ENCODE measurements around the gene PEX13.
A peak's percentile ranks its signal among the peaks of the same experiment; 100 is the strongest.
"Not testable (repeated sequence)": the region's sequence is repeated elsewhere in the genome, so short reads cannot be mapped to it uniquely, and the experiment has no call there.

The PEX13 gene

GRCh38 chr2:61009355-61009754 lies 8.2 kb upstream of the PEX13 start:
- DNase-seq: no peak

- DNase-seq: no peak
Measured at GRCh38 chr2:61011678-61012077, 5.8 kb upstream of the PEX13 start.

- DNase-seq: not testable (repeated sequence)
Measured at GRCh38 chr2:61012303-61012702, 5.2 kb upstream of the PEX13 start.

GRCh38 chr2:61013382-61013781 lies 4.1 kb upstream of the PEX13 start:
- no peak for DNase-seq

GRCh38 chr2:61014763-61015162 lies 2.8 kb upstream of the PEX13 start:
- DNase-seq: no peak

GRCh38 chr2:61015976-61016375 lies 1.5 kb upstream of the PEX13 start:
- no peak for DNase-seq

GRCh38 chr2:61016392-61017002 lies 1.0 kb upstream of the PEX13 start:
- no peak for DNase-seq

- DNase-seq: peak; percentile 79
Measured at GRCh38 chr2:61017003-61017555, 441 bp upstream of the PEX13 start.

- DNase-seq: no peak
Measured at GRCh38 chr2:61018318-61018755, 817 bp downstream of the PEX13 start.

- DNase-seq: no peak
Measured at GRCh38 chr2:61018798-61019197, 1.3 kb downstream of the PEX13 start.

- DNase-seq: no peak
Measured at GRCh38 chr2:61021228-61021660, 3.7 kb downstream of the PEX13 start.

- no peak for DNase-seq
Measured at GRCh38 chr2:61023670-61024069, 6.2 kb downstream of the PEX13 start.

- no peak for DNase-seq
Measured at GRCh38 chr2:61029533-61029932, 12.0 kb downstream of the PEX13 start.

- not testable (repeated sequence) for DNase-seq
Measured at GRCh38 chr2:61034592-61034991, 17.1 kb downstream of the PEX13 start.

- not testable (repeated sequence) for DNase-seq
Measured at GRCh38 chr2:61036643-61037042, 19.1 kb downstream of the PEX13 start.

GRCh38 chr2:61042807-61043206 lies 25.3 kb downstream of the PEX13 start:
- no peak for DNase-seq

GRCh38 chr2:61044636-61045035 lies 27.1 kb downstream of the PEX13 start:
- no peak for DNase-seq

- DNase-seq: no peak
Measured at GRCh38 chr2:61045226-61045625, 27.7 kb downstream of the PEX13 start.

GRCh38 chr2:61045999-61046398 lies 28.5 kb downstream of the PEX13 start:
- DNase-seq: no peak

GRCh38 chr2:61055557-61055956 lies 38.0 kb downstream of the PEX13 start:
- DNase-seq: no peak

GRCh38 chr2:61057562-61057961 lies 40.0 kb downstream of the PEX13 start:
- no peak for DNase-seq

- DNase-seq: no peak
Measured at GRCh38 chr2:61059382-61059781, 41.9 kb downstream of the PEX13 start.

- peak; percentile 93 for DNase-seq
Measured at GRCh38 chr2:61065714-61066709, 48.5 kb downstream of the PEX13 start, which contains the start of gene SANBR. SANBR (plus strand) TSS chr2:61065871; CDS start chr2:61070351, 4,480 bp downstream.

- no peak for DNase-seq
Measured at GRCh38 chr2:61074100-61074499, 56.6 kb downstream of the PEX13 start.
